CD4-positive, alpha-beta memory T cell (primary cell): ENCODE measurements around the gene IFT43. TPM values are rescaled to one million over a fixed set of nuclear protein-coding genes. Genes with fewer than 3 reads are reported as not detected.
A peak's percentile ranks its signal among the peaks of the same experiment; 100 is the strongest.

Source experiments
- CTCF ChIA-PET: fragments of 350-600 bp; sonication (Branson Sonifier 250); formaldehyde crosslinking; loops from one replicate; lab custom pipeline; 2021; ENCODE audit warnings: inconsistent platforms; ENCODE audit not compliant: partially characterized antibody; lab: Charles Lee
- POLR2A ChIA-PET: fragments of 350-600 bp; sonication (Branson Sonifier 250); formaldehyde crosslinking; loops from one replicate; lab custom pipeline; 2021; ENCODE audit not compliant: partially characterized antibody; lab: Charles Lee
- DNase-seq, 5 donors: peaks; one replicate each; pipeline versions ENCODE4 v3.0.0 to v3.0.0-alpha.2; 2020 to 2022; ENCODE audit warnings: mixed read lengths in 1 of 5
- H3K27ac ChIP-seq: one replicate; pipeline ENCODE4 v1.7.0; 2013; ENCODE audit warnings: low read depth, low read length
- H3K27me3 ChIP-seq: 2 replicates; pipeline ENCODE4 v1.7.0; 2013; ENCODE audit warnings: mild to moderate bottlenecking, low read length, moderate library complexity; ENCODE audit not compliant: insufficient read depth
- H3K36me3 ChIP-seq: 2 replicates; pipeline ENCODE4 v1.7.0; 2013; ENCODE audit warnings: mild to moderate bottlenecking, low read length, moderate library complexity; ENCODE audit not compliant: insufficient read depth
- H3K4me1 ChIP-seq: 2 replicates; pipeline ENCODE4 v1.7.0; 2013; ENCODE audit warnings: mild to moderate bottlenecking, low read length, moderate library complexity; ENCODE audit not compliant: insufficient read depth
- H3K4me3 ChIP-seq, 2 donors: one replicate each; pipeline ENCODE4 v1.7.0; 2013; ENCODE audit warnings: low read length in 2 of 2, mild to moderate bottlenecking in 1 of 2
- H3K9me3 ChIP-seq, 2 donors: one replicate each; pipeline ENCODE4 v1.7.0; 2013; ENCODE audit warnings: low read length in 2 of 2, control low read depth in 1 of 2; ENCODE audit not compliant: control insufficient read depth in 1 of 2
- H3K27ac Mint-ChIP-seq, 7 donors: one replicate each; pipeline ENCODE4 v1.8.0; 2020 to 2021; ENCODE audit warnings: mixed read lengths in 7 of 7, mild to moderate bottlenecking in 6 of 7, inconsistent platforms in 3 of 7, moderate library complexity in 3 of 7
- H3K27me3 Mint-ChIP-seq, 2 donors: one replicate each; pipeline ENCODE4 v1.8.0; 2020 to 2021; ENCODE audit warnings: mixed read lengths in 2 of 2
- H3K36me3 Mint-ChIP-seq, 2 donors: one replicate each; pipeline ENCODE4 v1.8.0; 2020 to 2021; ENCODE audit warnings: mixed read lengths in 2 of 2, inconsistent platforms in 1 of 2, mild to moderate bottlenecking in 1 of 2
- H3K4me1 Mint-ChIP-seq, 4 donors: one replicate each; pipeline ENCODE4 v1.8.0; 2020 to 2021; ENCODE audit warnings: mixed read lengths in 4 of 4, mild to moderate bottlenecking in 1 of 4
- H3K4me3 Mint-ChIP-seq, 8 donors: one replicate each; pipeline ENCODE4 v1.8.0; 2020 to 2021; ENCODE audit warnings: mixed read lengths in 8 of 8, mild to moderate bottlenecking in 7 of 8, moderate library complexity in 6 of 8, inconsistent platforms in 3 of 8
- H3K9me3 Mint-ChIP-seq, 8 donors: one replicate each; pipeline ENCODE4 v1.8.0; 2020 to 2021; ENCODE audit warnings: mixed read lengths in 8 of 8, mild to moderate bottlenecking in 5 of 8, inconsistent platforms in 3 of 8, moderate library complexity in 1 of 8
- intact Hi-C: fragments of 100-400 bp; cut with micrococcal nuclease; formaldehyde crosslinking; loops from one replicate; pipeline ENCODE4 v1.15.1; 2023
- polyA plus RNA-seq, 2 donors: library from polyadenylated mRNA; unstranded; fragments of 300-500 nt; fragmentation: Illumina TruSeq; gene quantifications; one replicate each; pipeline ENCODE4 v1.2.3, GENCODE V29; 2021
- total RNA-seq, 2 experiments: library from RNA; stranded (reverse); gene quantifications; one replicate each; pipeline ENCODE4 v1.2.3, GENCODE V29; 2021

Gene IFT43
- total and polyA plus RNA-seq, 4 experiments from 2014 or later, result 10.5 to 30.7 (median 12.5) TPM

GRCh38 chr14:76083796-76084765 lies 98.5 kb downstream of the IFT43 start:
- Histone ChIP-seq H3K9me3 (no peaks in the 10 kb centered on the region), H3K27ac (no peak overlapping the region), H3K27me3 (no peaks in the 10 kb centered on the region), H3K4me1 (no peaks in the 10 kb centered on the region), H3K36me3 (no peaks in the 10 kb centered on the region), H3K4me3 (no peak overlapping the region)
- Mint-ChIP-seq H3K36me3 (peaks cover 0 to 4% of the 10 kb centered on the region in 2 donors), H3K27me3 (no peaks in the 10 kb centered on the region), H3K9me3 (no peaks in the 10 kb centered on the region), H3K4me3 (no peak overlapping the region), H3K27ac (no peak overlapping the region), H3K4me1 (no peaks in the 10 kb centered on the region)
- POLR2A ChIA-PET, result no interaction called here
- CTCF ChIA-PET, result interaction anchor here (1.0 kb wide), 1 partner anchor 268 kb away, joined by 3 read pairs; no protein-coding TSS in a partner anchor
- no peak for DNase-seq
- intact Hi-C loops, result no loop called here

- Histone ChIP-seq H3K27ac (no peak overlapping the region), H3K4me3 (no peak overlapping the region), H3K9me3 (no peaks in the 10 kb centered on the region), H3K36me3 (no peaks in the 10 kb centered on the region), H3K27me3 (no peaks in the 10 kb centered on the region), H3K4me1 (no peaks in the 10 kb centered on the region)
- CTCF ChIA-PET, result no interaction called here
- POLR2A ChIA-PET, result no interaction called here
- Mint-ChIP-seq H3K4me1 (no peaks in the 10 kb centered on the region), H3K27me3 (no peaks in the 10 kb centered on the region), H3K4me3 (no peak overlapping the region), H3K36me3 (peaks cover 0 to 4% of the 10 kb centered on the region in 2 donors), H3K9me3 (no peaks in the 10 kb centered on the region), H3K27ac (peak overlapping the region in 1 of 7 donors; percentile 70)
- intact Hi-C loops, result no loop called here
- DNase-seq, result no peak
Observed at GRCh38 chr14:76085358-76085757, 99.8 kb downstream of the IFT43 start.

GRCh38 chr14:76086636-76087035 lies 101.1 kb downstream of the IFT43 start:
- Mint-ChIP-seq H3K27ac (no peak overlapping the region), H3K4me1 (no peaks in the 10 kb centered on the region), H3K4me3 (no peak overlapping the region), H3K9me3 (no peaks in the 10 kb centered on the region), H3K36me3 (peaks cover 0 to 4% of the 10 kb centered on the region in 2 donors), H3K27me3 (no peaks in the 10 kb centered on the region)
- ChIA-PET POLR2A (no interaction called here), CTCF (no interaction called here)
- Histone ChIP-seq H3K4me3 (no peak overlapping the region), H3K27me3 (no peaks in the 10 kb centered on the region), H3K27ac (no peak overlapping the region), H3K9me3 (no peaks in the 10 kb centered on the region), H3K4me1 (no peaks in the 10 kb centered on the region), H3K36me3 (no peaks in the 10 kb centered on the region)
- DNase-seq, result no peak
- intact Hi-C loops, result no loop called here

GRCh38 chr14:76088326-76088725 lies 102.8 kb downstream of the IFT43 start:
- H3K4me1 Mint-ChIP-seq, result no peaks in the 10 kb centered on the region
- Histone ChIP-seq H3K36me3 (no peaks in the 10 kb centered on the region), H3K9me3 (no peaks in the 10 kb centered on the region), H3K4me3 (no peak overlapping the region), H3K27me3 (no peaks in the 10 kb centered on the region), H3K4me1 (no peaks in the 10 kb centered on the region), H3K27ac (no peak overlapping the region)
- DNase-seq, result no peak
- peaks cover 0 to 3% of the 10 kb centered on the region in 2 donors for H3K27me3 Mint-ChIP-seq
- intact Hi-C loops, result no loop called here
- H3K9me3 Mint-ChIP-seq, result no peaks in the 10 kb centered on the region
- H3K4me3 Mint-ChIP-seq, result no peak overlapping the region
- no peak overlapping the region for H3K27ac Mint-ChIP-seq
- H3K36me3 Mint-ChIP-seq, result peaks cover 0 to 3% of the 10 kb centered on the region in 2 donors
- CTCF ChIA-PET, result no interaction called here
- POLR2A ChIA-PET, result interaction anchor here (0.6 kb wide), 1 partner anchor 1118 kb away, joined by 5 read pairs; no protein-coding TSS in a partner anchor

- H3K27me3 Mint-ChIP-seq, result peaks cover 0 to 3% of the 10 kb centered on the region in 2 donors
Observed at GRCh38 chr14:76088771-76089571, 103.4 kb downstream of the IFT43 start.

GRCh38 chr14:76089575-76089974 lies 104.0 kb downstream of the IFT43 start:
- Mint-ChIP-seq H3K36me3 (no peaks in the 10 kb centered on the region), H3K27me3 (peaks cover 0 to 3% of the 10 kb centered on the region in 2 donors), H3K4me3 (no peak overlapping the region), H3K4me1 (no peaks in the 10 kb centered on the region), H3K27ac (no peak overlapping the region), H3K9me3 (no peaks in the 10 kb centered on the region)
- H3K4me1 ChIP-seq, result no peaks in the 10 kb centered on the region
- H3K9me3 ChIP-seq, result no peaks in the 10 kb centered on the region
- intact Hi-C loops, result no loop called here
- H3K27ac ChIP-seq, result no peak overlapping the region
- H3K36me3 ChIP-seq, result no peaks in the 10 kb centered on the region
- no peak for DNase-seq
- ChIA-PET CTCF (no interaction called here), POLR2A (no interaction called here)
- no peak overlapping the region for H3K4me3 ChIP-seq
- H3K27me3 ChIP-seq, result no peaks in the 10 kb centered on the region

More at GRCh38 chr14:76088771-76089571, 103.4 kb downstream of the IFT43 start:
- Mint-ChIP-seq H3K27ac (no peak overlapping the region), H3K9me3 (no peaks in the 10 kb centered on the region), H3K36me3 (no peaks in the 10 kb centered on the region), H3K4me1 (no peaks in the 10 kb centered on the region), H3K4me3 (no peak overlapping the region)
- Histone ChIP-seq H3K4me3 (no peak overlapping the region), H3K27ac (no peak overlapping the region), H3K4me1 (no peaks in the 10 kb centered on the region), H3K27me3 (no peaks in the 10 kb centered on the region), H3K36me3 (no peaks in the 10 kb centered on the region), H3K9me3 (no peaks in the 10 kb centered on the region)
- ChIA-PET POLR2A (interaction anchor here (0.6 kb wide), 1 partner anchor 1119 kb away, joined by 5 read pairs; no protein-coding TSS in a partner anchor), CTCF (no interaction called here)
- DNase-seq, result no peak
- intact Hi-C loops, result no loop called here
